Measurements from ENCODE around the gene CHI3L2.

GRCh38 chr1:111253876-111254275 is 26.4 kb downstream of the CHI3L2 start:
- TF ChIP-seq TAF1 (IDR thresholded peaks at IDR 0.05; ENCODE audit: borderline replicate concordance, insufficient read depth, low read length) = no peak
- TF ChIP-seq, protein P1, sequence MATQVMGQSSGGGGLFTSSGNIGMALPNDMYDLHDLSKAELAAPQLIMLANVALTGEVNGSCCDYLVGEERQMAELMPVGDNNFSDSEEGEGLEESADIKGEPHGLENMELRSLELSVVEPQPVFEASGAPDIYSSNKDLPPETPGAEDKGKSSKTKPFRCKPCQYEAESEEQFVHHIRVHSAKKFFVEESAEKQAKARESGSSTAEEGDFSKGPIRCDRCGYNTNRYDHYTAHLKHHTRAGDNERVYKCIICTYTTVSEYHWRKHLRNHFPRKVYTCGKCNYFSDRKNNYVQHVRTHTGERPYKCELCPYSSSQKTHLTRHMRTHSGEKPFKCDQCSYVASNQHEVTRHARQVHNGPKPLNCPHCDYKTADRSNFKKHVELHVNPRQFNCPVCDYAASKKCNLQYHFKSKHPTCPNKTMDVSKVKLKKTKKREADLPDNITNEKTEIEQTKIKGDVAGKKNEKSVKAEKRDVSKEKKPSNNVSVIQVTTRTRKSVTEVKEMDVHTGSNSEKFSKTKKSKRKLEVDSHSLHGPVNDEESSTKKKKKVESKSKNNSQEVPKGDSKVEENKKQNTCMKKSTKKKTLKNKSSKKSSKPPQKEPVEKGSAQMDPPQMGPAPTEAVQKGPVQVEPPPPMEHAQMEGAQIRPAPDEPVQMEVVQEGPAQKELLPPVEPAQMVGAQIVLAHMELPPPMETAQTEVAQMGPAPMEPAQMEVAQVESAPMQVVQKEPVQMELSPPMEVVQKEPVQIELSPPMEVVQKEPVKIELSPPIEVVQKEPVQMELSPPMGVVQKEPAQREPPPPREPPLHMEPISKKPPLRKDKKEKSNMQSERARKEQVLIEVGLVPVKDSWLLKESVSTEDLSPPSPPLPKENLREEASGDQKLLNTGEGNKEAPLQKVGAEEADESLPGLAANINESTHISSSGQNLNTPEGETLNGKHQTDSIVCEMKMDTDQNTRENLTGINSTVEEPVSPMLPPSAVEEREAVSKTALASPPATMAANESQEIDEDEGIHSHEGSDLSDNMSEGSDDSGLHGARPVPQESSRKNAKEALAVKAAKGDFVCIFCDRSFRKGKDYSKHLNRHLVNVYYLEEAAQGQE (IDR thresholded peaks at IDR 0.05; ENCODE audit: insufficient read depth in 1 of 2, low read depth in 2 of 2, low read length in 2 of 2) = no peak
